DND-41 (cell line): ENCODE data around the gene C3orf20.

ENCODE experiments used
- CTCF ChIP-seq: IDR thresholded peaks from 2 replicates; pipeline ENCODE4 v1.5.1; 2012; ENCODE audit warnings: borderline replicate concordance, low read length, moderate library complexity, mild to moderate bottlenecking; ENCODE audit not compliant: poor library complexity, severe bottlenecking; ENCODE audit errors: extremely low read depth
- EZH2 ChIP-seq: IDR thresholded peaks from 3 replicates; pipeline ENCODE4 v1.6.1; 2012; ENCODE audit warnings: borderline replicate concordance, low read depth, mild to moderate bottlenecking, moderate library complexity, low read length, inconsistent platforms; ENCODE audit not compliant: severe bottlenecking

- TF ChIP-seq CTCF (no peak), EZH2 (no peak)
Measured at GRCh38 chr3:14758959-14759358, 84.0 kb downstream of the C3orf20 start.
